Measurements from ENCODE around the gene HMCN1. TPM values are rescaled to one million over a fixed set of nuclear protein-coding genes. Genes with fewer than 3 reads are reported as not detected.

The HMCN1 gene
- total and polyA plus RNA-seq, 2 experiments from 2014 or later = 1.6 to 8.7 TPM

GRCh38 chr1:186218654-186219352, 484.6 kb downstream of the HMCN1 start (continued):
- no peak for TF ChIP-seq ZNF462 (CRISPR knock-in tag; IDR thresholded peaks at IDR 0.05)
- no peak for TF ChIP-seq ETS1 (IDR thresholded peaks at IDR 0.05)
- TF ChIP-seq NANOG (IDR thresholded peaks at IDR 0.05; ENCODE audit: borderline replicate concordance) = no peak
- TF ChIP-seq ZNF114 (CRISPR knock-in tag; IDR thresholded peaks at IDR 0.05) = no peak
- no peak for TF ChIP-seq EZH2phosphoT487 (IDR thresholded peaks at IDR 0.05; ENCODE audit: unreplicated experiment)
- no peak for TF ChIP-seq CREB1 (CRISPR knock-in tag; IDR thresholded peaks at IDR 0.05; ENCODE audit: low read depth)
- TF ChIP-seq JUNB (IDR thresholded peaks at IDR 0.05; ENCODE audit: unreplicated experiment) = no peak
- no peak for TF ChIP-seq REST (IDR thresholded peaks at IDR 0.05; ENCODE audit: unreplicated experiment)
